Measurements from ENCODE around the gene WFDC2.

WFDC2 gene

DNA sequence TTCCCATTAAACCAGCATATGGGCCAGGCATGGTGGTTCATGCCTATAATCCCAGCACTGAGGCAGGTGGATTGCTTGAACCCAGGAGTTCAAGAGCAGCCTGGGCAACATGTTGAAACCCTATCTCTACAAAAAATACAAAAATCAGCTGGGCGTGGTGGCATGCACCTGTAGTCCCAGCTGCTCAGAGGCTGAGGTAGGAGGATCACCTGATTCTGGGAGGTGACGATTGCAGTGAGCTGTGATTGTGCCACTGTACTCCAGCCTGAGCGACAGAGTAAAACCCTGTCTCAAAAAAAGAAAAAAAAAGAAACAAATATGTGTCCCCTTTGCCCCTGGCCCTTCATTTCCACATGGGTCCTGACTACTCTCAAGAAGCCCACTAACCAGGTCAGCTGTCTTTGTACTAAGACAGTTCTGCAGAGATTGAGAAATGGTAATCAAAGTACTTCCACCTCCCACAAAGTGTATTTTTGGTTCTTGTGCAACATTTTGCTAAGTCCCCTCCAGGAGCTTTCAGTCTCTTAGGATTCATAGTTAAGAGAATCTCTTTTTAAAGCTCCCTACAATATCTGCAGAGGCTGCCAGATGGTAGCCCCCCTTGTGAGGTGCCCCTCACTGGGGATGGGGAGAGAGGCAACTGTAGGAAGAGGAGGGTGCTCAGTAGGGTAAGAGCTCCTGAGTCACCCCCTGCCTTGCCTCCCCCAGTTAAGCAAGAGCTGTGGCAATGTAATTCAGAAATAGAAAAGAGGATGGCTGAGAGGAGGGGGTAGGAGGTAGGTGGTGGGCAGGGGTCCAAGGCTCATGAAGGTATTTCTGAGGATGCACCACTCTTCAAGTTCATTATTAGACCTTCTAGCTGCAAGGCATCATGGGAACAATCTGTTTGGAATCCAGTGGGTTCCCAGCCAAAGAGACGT, 16.5 kb upstream of the WFDC2 start:
- TF ChIP-seq, protein P1, sequence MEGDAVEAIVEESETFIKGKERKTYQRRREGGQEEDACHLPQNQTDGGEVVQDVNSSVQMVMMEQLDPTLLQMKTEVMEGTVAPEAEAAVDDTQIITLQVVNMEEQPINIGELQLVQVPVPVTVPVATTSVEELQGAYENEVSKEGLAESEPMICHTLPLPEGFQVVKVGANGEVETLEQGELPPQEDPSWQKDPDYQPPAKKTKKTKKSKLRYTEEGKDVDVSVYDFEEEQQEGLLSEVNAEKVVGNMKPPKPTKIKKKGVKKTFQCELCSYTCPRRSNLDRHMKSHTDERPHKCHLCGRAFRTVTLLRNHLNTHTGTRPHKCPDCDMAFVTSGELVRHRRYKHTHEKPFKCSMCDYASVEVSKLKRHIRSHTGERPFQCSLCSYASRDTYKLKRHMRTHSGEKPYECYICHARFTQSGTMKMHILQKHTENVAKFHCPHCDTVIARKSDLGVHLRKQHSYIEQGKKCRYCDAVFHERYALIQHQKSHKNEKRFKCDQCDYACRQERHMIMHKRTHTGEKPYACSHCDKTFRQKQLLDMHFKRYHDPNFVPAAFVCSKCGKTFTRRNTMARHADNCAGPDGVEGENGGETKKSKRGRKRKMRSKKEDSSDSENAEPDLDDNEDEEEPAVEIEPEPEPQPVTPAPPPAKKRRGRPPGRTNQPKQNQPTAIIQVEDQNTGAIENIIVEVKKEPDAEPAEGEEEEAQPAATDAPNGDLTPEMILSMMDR (IDR thresholded peaks at IDR 0.05; ENCODE audit: extremely low read depth, missing control alignments) = no peak
- DNase-seq (ENCODE audit: low spot score) = no peak

DNA sequence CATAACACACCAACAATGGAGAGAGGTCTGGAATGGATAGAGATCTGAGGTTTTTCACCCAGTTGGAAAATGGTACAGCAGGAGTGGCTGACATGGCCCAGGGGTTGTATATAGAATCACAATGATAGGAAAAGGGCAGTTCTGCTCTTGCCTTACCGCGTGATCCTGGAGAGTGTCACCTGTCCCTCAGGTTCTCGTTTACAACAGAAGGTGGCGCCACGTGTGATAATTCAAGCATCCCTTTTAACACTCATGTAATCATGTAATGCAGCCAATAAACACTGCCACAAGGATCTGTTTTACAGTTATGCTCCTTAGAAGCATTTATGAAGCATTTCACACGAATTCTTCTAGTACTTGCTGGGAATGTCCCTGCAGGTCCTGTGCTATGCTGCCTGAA, 12.9 kb upstream of the WFDC2 start:
- TF ChIP-seq, protein P1 (IDR thresholded peaks at IDR 0.05; ENCODE audit: extremely low read depth, missing control alignments) = peak; percentile 46
- DNase-seq (ENCODE audit: low spot score) = peak; percentile 43

DNA sequence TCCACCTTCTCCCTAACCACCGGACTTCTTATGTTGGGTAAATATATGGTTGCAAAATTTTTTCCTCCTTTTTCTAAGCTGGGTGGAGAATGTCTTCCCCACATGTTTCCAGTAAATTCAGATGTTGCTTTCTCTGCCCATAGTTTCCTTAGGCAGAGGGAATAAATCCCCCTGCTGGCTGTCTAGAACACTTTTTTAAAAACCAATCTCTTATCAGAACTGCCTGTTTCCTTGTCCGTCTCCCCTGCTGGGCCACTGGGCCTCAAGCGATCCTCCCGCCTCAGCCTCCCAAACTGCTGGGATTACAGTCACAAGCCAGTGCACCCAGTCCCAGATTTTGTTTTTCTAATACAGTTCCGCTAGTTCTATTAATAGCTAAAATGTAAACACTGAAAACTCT, 9.9 kb upstream of the WFDC2 start:
- DNase-seq (ENCODE audit: low spot score) = no peak
- TF ChIP-seq, protein P1 (IDR thresholded peaks at IDR 0.05; ENCODE audit: extremely low read depth, missing control alignments) = no peak

DNA sequence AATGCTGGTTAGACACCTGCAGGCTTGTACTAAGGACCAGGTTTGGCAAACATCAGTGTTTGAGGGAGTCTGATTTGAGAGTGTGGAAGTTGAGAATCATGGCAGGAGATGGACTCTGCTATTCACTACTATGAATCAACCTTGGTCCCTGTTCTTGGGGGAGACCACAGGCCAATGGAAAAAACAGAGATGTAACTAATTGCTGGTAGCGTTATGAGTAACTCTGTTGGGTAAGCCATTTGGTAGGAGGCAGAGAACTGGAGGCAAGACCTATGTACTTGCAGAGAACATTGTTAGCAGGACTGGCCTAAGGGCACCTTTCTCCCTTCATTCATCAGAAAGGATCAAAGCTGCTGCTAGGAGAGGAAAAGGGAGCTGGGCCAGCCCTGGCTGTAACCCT, 8.3 kb upstream of the WFDC2 start:
- no peak for DNase-seq (ENCODE audit: low spot score)
- TF ChIP-seq, protein P1 (IDR thresholded peaks at IDR 0.05; ENCODE audit: extremely low read depth, missing control alignments) = no peak

DNA sequence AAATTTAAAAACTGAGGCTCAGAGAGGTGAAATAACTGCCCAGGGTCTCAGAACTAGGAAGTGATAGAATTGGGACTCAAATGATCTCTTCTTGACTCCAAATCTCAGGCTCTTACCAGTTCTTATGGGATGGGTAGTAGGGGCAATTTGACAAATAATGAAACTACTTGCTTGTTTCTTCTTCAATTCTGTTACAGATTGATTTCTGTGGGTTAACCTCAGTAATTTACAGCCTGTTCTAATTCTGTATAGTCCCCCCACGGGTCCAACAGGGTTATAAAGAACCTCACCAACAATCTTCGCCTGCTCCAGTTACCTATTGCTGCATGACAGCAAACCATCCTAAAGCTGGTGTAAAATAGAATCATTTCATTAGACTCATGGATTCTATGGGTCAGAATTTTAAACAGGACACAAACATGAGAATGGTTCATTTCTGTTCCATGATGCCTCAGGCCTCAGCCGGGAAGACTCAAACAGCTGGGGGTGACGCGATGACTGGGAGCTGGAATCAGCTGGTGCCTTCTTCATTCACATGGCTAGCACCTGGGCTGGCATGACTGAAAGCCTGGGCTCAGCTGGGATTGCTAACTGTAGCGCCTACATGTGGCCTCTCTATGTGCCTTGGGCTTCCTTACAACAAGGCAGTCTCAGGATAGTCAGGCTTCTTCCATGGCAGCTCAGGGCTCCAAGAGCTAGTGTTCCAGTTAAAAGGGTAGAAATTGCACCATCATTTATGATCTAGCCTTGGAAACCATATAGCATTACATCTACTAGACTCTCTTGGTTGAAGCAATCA, 6.6 kb upstream of the WFDC2 start:
- DNase-seq (ENCODE audit: low spot score) = no peak
- TF ChIP-seq, protein P1 (IDR thresholded peaks at IDR 0.05; ENCODE audit: extremely low read depth, missing control alignments) = no peak

DNA sequence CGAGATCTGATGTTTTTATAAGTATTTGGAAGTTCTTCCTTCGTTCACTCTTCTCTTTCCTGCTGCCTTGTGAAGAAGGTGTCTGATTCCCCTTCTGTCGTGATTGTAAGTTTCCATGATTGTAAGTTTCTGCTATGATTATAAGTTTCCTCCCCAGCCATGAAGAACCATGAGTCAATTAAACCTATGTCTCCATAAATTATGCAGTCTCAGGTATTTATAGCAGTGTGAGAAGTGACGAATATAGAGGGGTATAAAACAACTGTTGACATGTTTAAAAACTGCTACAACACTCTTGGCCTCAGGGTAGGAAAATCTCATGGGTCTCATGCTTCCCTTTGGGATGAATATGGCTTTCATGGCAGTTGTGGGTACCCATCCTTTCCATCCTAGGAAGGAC, 5.8 kb upstream of the WFDC2 start:
- no peak for DNase-seq (ENCODE audit: low spot score)
- TF ChIP-seq, protein P1 (IDR thresholded peaks at IDR 0.05; ENCODE audit: extremely low read depth, missing control alignments) = no peak

All from GM20000 (cell line).